Gastrocnemius medialis (tissue), 4 donors: ENCODE data around the gene ADORA2A. TPM values are rescaled to one million over a fixed set of nuclear protein-coding genes. Genes with fewer than 3 reads are reported as not detected.
A peak's percentile ranks its signal among the peaks of the same experiment; 100 is the strongest.

Experiments used
- ATAC-seq, 2 donors: fragments of 150-250 bp; one replicate each; pipeline ENCODE4 v1.9.1; 2016
- DNase-seq, 2 donors: peaks; one replicate each; pipeline ENCODE4 v3.0.0-alpha.2; 2019
- H3K27ac ChIP-seq, 4 donors: fragments of 200-600 bp; sonication (generic); 1 replicate in 1 of 4; 2 replicates in 3 of 4; pipeline ENCODE4 v1.5.1; 2016 to 2018; ENCODE audit warnings: mild to moderate bottlenecking in 2 of 4, moderate library complexity in 1 of 4
- H3K27me3 ChIP-seq, 3 donors: fragments of 200-600 bp; sonication (generic) in 2 of 3; 1 replicate in 1 of 3; 2 replicates in 2 of 3; pipeline versions ENCODE4 v1.5.1 to v1.6.0; 2016 to 2019; ENCODE audit warnings: mild to moderate bottlenecking in 1 of 3, moderate library complexity in 1 of 3
- H3K36me3 ChIP-seq, 2 donors: fragments of 200-600 bp; sonication (generic) in 1 of 2; one replicate each; pipeline ENCODE4 v1.5.1; 2017 to 2018
- H3K4me1 ChIP-seq, 2 donors: fragments of 200-600 bp; sonication (generic) in 1 of 2; one replicate each; pipeline ENCODE4 v1.5.1; 2016 to 2017; ENCODE audit warnings: mild to moderate bottlenecking in 2 of 2
- H3K4me3 ChIP-seq, 4 donors: fragments of 200-600 bp; sonication (generic) in 3 of 4; 1 replicate in 1 of 4; 2 replicates in 3 of 4; pipeline ENCODE4 v1.5.1; 2016 to 2019; ENCODE audit warnings: mild to moderate bottlenecking in 2 of 4
- H3K9me3 ChIP-seq, 3 donors: fragments of 200-600 bp; sonication (generic) in 2 of 3; 1 replicate in 1 of 3; 2 replicates in 2 of 3; pipeline ENCODE4 v1.5.1; 2016 to 2019
- CTCF ChIP-seq, 5 experiments: fragments of 450-650 bp in 3 of 5; fragments of 200-600 bp in 2 of 5; sonication (generic) in 2 of 5; IDR thresholded peaks in 4 of 5; conservative IDR thresholded peaks in 1 of 5; 1 replicate in 4 of 5; 2 replicates in 1 of 5; pipeline ENCODE4 v1.5.1; 2016 to 2019; ENCODE audit warnings: antibody characterized with exemption in 5 of 5, mild to moderate bottlenecking in 3 of 5, moderate library complexity in 3 of 5
- POLR2A ChIP-seq, 2 donors: fragments of 450-650 bp; IDR thresholded peaks; one replicate each; pipeline ENCODE4 v1.6.1; 2017; ENCODE audit warnings: antibody characterized with exemption in 2 of 2, mild to moderate bottlenecking in 2 of 2, moderate library complexity in 2 of 2
- in situ Hi-C, 4 donors: fragments of 200-750 bp; cut with MboI; loops; one replicate each; pipeline versions ENCODE4 v1.15.0 to v1.8.0; 2017; ENCODE audit warnings: low sequenced_read_pairs in 4 of 4
- intact Hi-C: fragments of 100-400 bp; cut with DNase I; formaldehyde crosslinking; loops from one replicate; pipeline ENCODE4 v1.15.1; 2023; ENCODE audit warnings: low total_unique reads
- total RNA-seq, 4 donors: library from RNA; depleted of rRNA; stranded (reverse); fragments of >200 nt; gene quantifications; one replicate each; pipeline versions ENCODE4 v1.1.0 to v1.2.3, GENCODE V29; 2016

ADORA2A gene
- 1 to 10 TPM in 3 of 4 donors, under 1 TPM in 1; 0.39 to 3.6 (median 1.2) TPM for total RNA-seq

GRCh38 chr22:24427500-24428164, at the start of gene ADORA2A:
Gene ADORA2A (plus strand): TSS chr22:24427599. CDS start chr22:24433405, 5,806 bp downstream.
- in situ Hi-C loops, result loop anchor here in 2 of 4 donors (10.0 to 25.0 kb wide), 2 partner anchors 97 to 335 kb away; partner anchors contain the start of gene PIWIL3 (in 1 of the 2)
- Histone ChIP-seq H3K27ac (peak within 1 kb of the TSS in 2 of 4 donors; percentile 1 to 13), H3K36me3 (no peaks in the 10 kb centered on the region), H3K27me3 (peaks cover 4 to 10% (median 6%) of the 10 kb centered on the region in 3 donors), H3K4me1 (peaks cover 5 to 8% of the 10 kb centered on the region in 2 donors), H3K4me3 (no peak within 1 kb of the TSS), H3K9me3 (no peaks in the 10 kb centered on the region)
- intact Hi-C loops, result no loop called here
- no peak for TF ChIP-seq POLR2A (IDR thresholded peaks at IDR 0.05)
- no peak for TF ChIP-seq CTCF (IDR thresholded peaks at IDR 0.05 in 4 of 5, conservative IDR thresholded peaks at IDR 0.05 in 1 of 5)
- DNase-seq (no peak), ATAC-seq (no peak)

DNA sequence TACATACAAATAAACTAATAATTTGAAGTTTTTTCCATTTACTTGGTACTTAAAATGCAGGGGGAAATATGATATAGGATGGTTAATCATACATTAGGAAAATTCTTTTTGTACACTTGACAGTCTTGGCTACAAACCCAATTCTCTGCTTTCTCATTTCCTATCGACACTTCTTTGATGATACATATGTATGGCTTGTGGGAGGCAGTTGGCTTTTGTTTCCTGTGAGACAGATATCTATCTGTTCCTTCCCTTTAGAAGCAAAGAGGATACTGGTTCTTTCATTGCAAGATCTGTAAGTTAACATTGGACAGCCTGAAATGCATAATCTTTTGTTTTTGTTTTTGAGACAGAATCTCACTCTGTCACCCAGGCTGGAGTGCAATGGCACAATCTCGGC, 47.9 kb upstream of the ADORA2A start:
- intact Hi-C loops, result no loop called here
- H3K4me3 ChIP-seq, result no peak overlapping the region
- H3K36me3 ChIP-seq, result peaks cover 0 to 23% of the 10 kb centered on the region in 2 donors
- ATAC-seq (no peak), DNase-seq (no peak)
- H3K27ac ChIP-seq, result peak overlapping the region in 2 of 4 donors; percentile 23 to 64
- H3K4me1 ChIP-seq, result peaks cover 9 to 17% of the 10 kb centered on the region in 2 donors
- no peaks in the 10 kb centered on the region for H3K9me3 ChIP-seq
- in situ Hi-C loops, result no loop called here
- no peaks in the 10 kb centered on the region for H3K27me3 ChIP-seq
- TF ChIP-seq POLR2A (IDR thresholded peaks at IDR 0.05), result no peak
- TF ChIP-seq CTCF (IDR thresholded peaks at IDR 0.05 in 4 of 5, conservative IDR thresholded peaks at IDR 0.05 in 1 of 5), result no peak

- H3K36me3 ChIP-seq, result peaks cover 0 to 22% of the 10 kb centered on the region in 2 donors
- no peaks in the 10 kb centered on the region for H3K9me3 ChIP-seq
- no peaks in the 10 kb centered on the region for H3K27me3 ChIP-seq
- peak; percentile 60 to 92 for ATAC-seq
- no peak overlapping the region for H3K4me3 ChIP-seq
- H3K27ac ChIP-seq, result peak overlapping the region in 2 of 4 donors; percentile 23 to 64
- intact Hi-C loops, result no loop called here
- H3K4me1 ChIP-seq, result peaks cover 9 to 17% of the 10 kb centered on the region in 2 donors
- no peak for TF ChIP-seq CTCF (IDR thresholded peaks at IDR 0.05 in 4 of 5, conservative IDR thresholded peaks at IDR 0.05 in 1 of 5)
- no peak for TF ChIP-seq POLR2A (IDR thresholded peaks at IDR 0.05)
- no peak for DNase-seq
- in situ Hi-C loops, result no loop called here
Measured at GRCh38 chr22:24380220-24380904, 47.0 kb upstream of the ADORA2A start.

DNA sequence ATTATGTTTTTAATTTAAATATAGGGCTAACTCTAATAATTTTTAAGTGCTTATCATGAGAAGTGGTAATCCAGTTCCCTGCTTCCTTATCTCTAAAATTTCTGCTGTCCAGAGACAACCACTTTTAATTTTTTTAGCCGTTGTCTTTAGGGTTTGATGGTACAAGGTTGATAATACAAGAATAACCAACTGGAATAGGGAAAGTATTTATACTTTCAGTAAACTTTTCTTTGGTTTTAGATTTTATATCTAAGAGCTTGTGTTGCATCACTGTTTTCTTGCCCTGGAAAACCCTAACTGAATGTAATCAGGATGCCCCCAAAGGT, 46.5 kb upstream of the ADORA2A start:
- Histone ChIP-seq H3K4me1 (peaks cover 9 to 17% of the 10 kb centered on the region in 2 donors), H3K27ac (peak overlapping the region in 1 of 4 donors; percentile 64), H3K9me3 (no peaks in the 10 kb centered on the region), H3K36me3 (peaks cover 0 to 17% of the 10 kb centered on the region in 2 donors), H3K27me3 (no peaks in the 10 kb centered on the region), H3K4me3 (no peak overlapping the region)
- ATAC-seq, result no peak
- no peak for DNase-seq
- no peak for TF ChIP-seq CTCF (IDR thresholded peaks at IDR 0.05 in 4 of 5, conservative IDR thresholded peaks at IDR 0.05 in 1 of 5)
- TF ChIP-seq POLR2A (IDR thresholded peaks at IDR 0.05), result no peak
- in situ Hi-C loops, result no loop called here
- intact Hi-C loops, result no loop called here
